Endodermal cell (in vitro differentiated cells): ENCODE data around the gene HSPB1. TPM values are rescaled to one million over a fixed set of nuclear protein-coding genes. Genes with fewer than 3 reads are reported as not detected.

Experiments used
- DNase-seq: peaks from one replicate; pipeline ENCODE4 v3.0.0-alpha.2; 2017
- H3K27ac ChIP-seq: 2 replicates; pipeline ENCODE4 v1.5.1; 2013; ENCODE audit warnings: mild to moderate bottlenecking, low read depth, low read length, moderate library complexity
- H3K27me3 ChIP-seq: 2 replicates; pipeline ENCODE4 v1.6.1; 2013; ENCODE audit warnings: mild to moderate bottlenecking, low read length, moderate library complexity; ENCODE audit not compliant: insufficient read depth, control insufficient read depth, poor library complexity, severe bottlenecking
- H3K36me3 ChIP-seq: 2 replicates; pipeline ENCODE4 v1.7.0; 2013; ENCODE audit warnings: mild to moderate bottlenecking, low read length, moderate library complexity; ENCODE audit not compliant: control insufficient read depth, insufficient read depth
- H3K4me1 ChIP-seq: one replicate; pipeline ENCODE4 v1.7.0; 2013; ENCODE audit warnings: low read length; ENCODE audit not compliant: control insufficient read depth, insufficient read depth
- H3K4me3 ChIP-seq: 2 replicates; pipeline ENCODE4 v1.5.1; 2013; ENCODE audit warnings: mild to moderate bottlenecking, low read length, moderate library complexity
- H3K9ac ChIP-seq: 2 replicates; pipeline ENCODE4 v1.6.1; 2013; ENCODE audit warnings: mild to moderate bottlenecking, low read length, moderate library complexity; ENCODE audit not compliant: poor library complexity, severe bottlenecking; ENCODE audit errors: extremely low read depth
- H3K9me3 ChIP-seq: 2 replicates; pipeline ENCODE4 v1.6.1; 2013; ENCODE audit warnings: mild to moderate bottlenecking, low read length, moderate library complexity; ENCODE audit not compliant: control insufficient read depth
- H3K27ac Mint-ChIP-seq: 2 replicates; pipeline ENCODE4 v1.8.0; 2020; ENCODE audit warnings: mixed read lengths
- H3K27me3 Mint-ChIP-seq: 2 replicates; pipeline ENCODE4 v1.8.0; 2021; ENCODE audit warnings: mild to moderate bottlenecking, mixed read lengths; ENCODE audit not compliant: insufficient read depth
- H3K36me3 Mint-ChIP-seq: 2 replicates; pipeline ENCODE4 v1.8.0; 2020; ENCODE audit warnings: low read depth, mixed read lengths
- H3K4me1 Mint-ChIP-seq: 2 replicates; pipeline ENCODE4 v1.8.0; 2020; ENCODE audit warnings: mixed read lengths
- H3K4me3 Mint-ChIP-seq: 2 replicates; pipeline ENCODE4 v1.8.0; 2020; ENCODE audit warnings: mild to moderate bottlenecking, moderate library complexity, mixed read lengths
- H3K9me3 Mint-ChIP-seq: 2 replicates; pipeline ENCODE4 v1.8.0; 2020; ENCODE audit warnings: mild to moderate bottlenecking, mixed read lengths
- CTCF ChIP-seq: fragments of 200-600 bp; sonication (generic); conservative IDR thresholded peaks from 2 replicates; pipeline ENCODE4 v1.5.0; 2021; ENCODE audit warnings: antibody characterized with exemption, mild to moderate bottlenecking
- WGBS, 2 experiments: methylation state at CpG; one replicate each; pipeline versions ENCODE4 v1.1.5 to v1.1.7; 2013; ENCODE audit warnings: missing lambda C conversion rate in 2 of 2, mixed read lengths in 1 of 2; ENCODE audit not compliant: insufficient coverage in 1 of 2, insufficient read length in 1 of 2; 5-methylcytosine and 5-hydroxymethylcytosine counted together
- total RNA-seq, 2 donors: library from RNA; stranded (reverse); fragmentation: NEBNext Ultra II Directional in 1 of 2; extraction: Animal tissue kit (Norgen Biotek cat#: 25700) in 1 of 2; gene quantifications; 2 replicates in 1 of 2; 3 replicates in 1 of 2; pipeline ENCODE4 v1.2.1, GENCODE V29; 2021

HSPB1 gene
- total RNA-seq, 2 donors from 2014 or later, result 244 to 248 TPM

GRCh38 chr7:76265299-76265698 is 37.2 kb upstream of the HSPB1 start:
- peaks cover 33% of the 10 kb centered on the region for H3K27me3 Mint-ChIP-seq
- no peak for DNase-seq
- H3K36me3 ChIP-seq, result no peaks in the 10 kb centered on the region

GRCh38 chr7:76267107-76267893 is 35.2 kb upstream of the HSPB1 start:
- H3K27me3 ChIP-seq, result peaks cover 24% of the 10 kb centered on the region
- H3K36me3 ChIP-seq, result no peaks in the 10 kb centered on the region
- TF ChIP-seq CTCF, result no peak
- Mint-ChIP-seq H3K9me3 (no peaks in the 10 kb centered on the region), H3K4me3 (peak overlapping the region; percentile 52), H3K27ac (no peak overlapping the region), H3K4me1 (peaks cover 5% of the 10 kb centered on the region), H3K27me3 (peaks cover 34% of the 10 kb centered on the region), H3K36me3 (no peaks in the 10 kb centered on the region)
- H3K27ac ChIP-seq, result no peak overlapping the region
- H3K9ac ChIP-seq, result no peak overlapping the region
- no peaks in the 10 kb centered on the region for H3K4me1 ChIP-seq
- 1 to 4% methylated on average over 10 to 68 of the region's 68 CpGs for WGBS, 2 experiments
- peak; percentile 78 for DNase-seq
- no peaks in the 10 kb centered on the region for H3K9me3 ChIP-seq
- H3K4me3 ChIP-seq, result peak overlapping the region; percentile 75

More at GRCh38 chr7:76265299-76265698, 37.2 kb upstream of the HSPB1 start:
- Histone ChIP-seq H3K9me3 (no peaks in the 10 kb centered on the region), H3K27me3 (peaks cover 24% of the 10 kb centered on the region), H3K4me3 (no peak overlapping the region), H3K27ac (no peak overlapping the region), H3K4me1 (peaks cover 4% of the 10 kb centered on the region), H3K9ac (no peak overlapping the region)
- Mint-ChIP-seq H3K9me3 (no peaks in the 10 kb centered on the region), H3K27ac (no peak overlapping the region), H3K36me3 (no peaks in the 10 kb centered on the region), H3K4me3 (no peak overlapping the region), H3K4me1 (peaks cover 9% of the 10 kb centered on the region)
- 94 to 100% methylated on average over 2 to 6 of the region's 7 CpGs for WGBS, 2 experiments
- no peak for TF ChIP-seq CTCF

DNA sequence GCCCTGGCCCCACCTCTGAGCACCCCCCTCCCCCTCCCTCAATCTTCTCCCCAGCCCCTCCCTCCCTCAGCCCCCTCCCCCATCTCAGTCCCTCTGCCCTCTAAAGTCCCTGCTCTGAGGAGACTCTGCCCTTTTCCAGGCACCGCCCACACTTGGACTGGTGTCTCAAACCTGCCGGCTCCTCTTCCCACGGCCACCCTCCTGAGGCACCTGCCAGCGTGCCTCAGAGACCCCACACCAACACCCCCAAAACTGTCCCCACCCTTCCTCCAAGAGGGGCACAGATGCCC is 34.6 kb upstream of the HSPB1 start:
- no peaks in the 10 kb centered on the region for H3K4me1 ChIP-seq
- no peaks in the 10 kb centered on the region for H3K36me3 ChIP-seq
- H3K9ac ChIP-seq, result no peak overlapping the region
- Mint-ChIP-seq H3K27ac (no peak overlapping the region), H3K9me3 (no peaks in the 10 kb centered on the region), H3K4me3 (peak overlapping the region; percentile 52), H3K27me3 (peaks cover 35% of the 10 kb centered on the region), H3K4me1 (peaks cover 8% of the 10 kb centered on the region), H3K36me3 (no peaks in the 10 kb centered on the region)
- no peak for TF ChIP-seq CTCF
- H3K27ac ChIP-seq, result no peak overlapping the region
- no peaks in the 10 kb centered on the region for H3K9me3 ChIP-seq
- DNase-seq, result no peak
- peaks cover 24% of the 10 kb centered on the region for H3K27me3 ChIP-seq
- WGBS, 2 experiments, result 60% methylated on average over 4 of the region's 4 CpGs; no CpG with 5 or more reads in 1 of the 2 experiments
- no peak overlapping the region for H3K4me3 ChIP-seq
